B cell (primary cell): Measurements from ENCODE around the gene SCMH1. TPM values are rescaled to one million over a fixed set of nuclear protein-coding genes. Genes with fewer than 3 reads are reported as not detected.

Source experiments
- ATAC-seq: fragments of 200-7000 bp; cut with Tn5 transposase; one replicate; pipeline ENCODE4 v1.10.0; 2021; ENCODE audit warnings: low read depth, mild to moderate bottlenecking, moderate number of reproducible peaks, moderate library complexity
- CTCF ChIA-PET: fragments of 350-600 bp; sonication (Branson Sonifier 250); formaldehyde crosslinking; loops from one replicate; lab custom pipeline; 2021; ENCODE audit warnings: antibody characterized with exemption, inconsistent platforms; lab: Charles Lee
- POLR2A ChIA-PET: fragments of 350-600 bp; sonication (Branson Sonifier 250); formaldehyde crosslinking; loops from one replicate; lab custom pipeline; 2021; ENCODE audit warnings: antibody characterized with exemption; lab: Charles Lee
- DNase-seq: peaks from one replicate; pipeline ENCODE4 v3.0.0; 2013
- H2AFZ ChIP-seq: 2 replicates; pipeline ENCODE4 v1.6.1; 2012; ENCODE audit warnings: mild to moderate bottlenecking, low read depth, low read length; ENCODE audit not compliant: insufficient read depth, poor library complexity, severe bottlenecking
- H3K27ac ChIP-seq, 2 donors: 1 replicate in 1 of 2; 2 replicates in 1 of 2; pipeline ENCODE4 v1.5.1; 2012 to 2013; ENCODE audit warnings: low read length in 2 of 2, mild to moderate bottlenecking in 2 of 2, moderate library complexity in 1 of 2
- H3K27me3 ChIP-seq, 4 experiments: fragments of 200-600 bp in 1 of 4; sonication (generic) in 1 of 4; replicated peaks in 1 of 4; 1 replicate in 2 of 4; 2 replicates in 2 of 4; pipeline versions ENCODE4 v1.6.1 to v1.7.0; 2013 to 2016; ENCODE audit warnings: low read length in 3 of 4, mild to moderate bottlenecking in 2 of 4, mixed read lengths in 1 of 4, moderate library complexity in 1 of 4; ENCODE audit not compliant: insufficient read depth in 4 of 4, control insufficient read depth in 3 of 4; ENCODE audit errors: control extremely low read depth in 1 of 4
- H3K36me3 ChIP-seq, 2 experiments: replicated peaks in 1 of 2; 1 replicate in 1 of 2; 2 replicates in 1 of 2; pipeline versions ENCODE4 v1.6.1 to v1.7.1; 2013; ENCODE audit warnings: low read length in 1 of 2; ENCODE audit not compliant: insufficient read depth in 2 of 2, control insufficient read depth in 1 of 2; ENCODE audit errors: control extremely low read depth in 1 of 2, extremely low read depth in 1 of 2
- H3K4me1 ChIP-seq, 2 donors: fragments of 200-600 bp in 1 of 2; sonication (generic) in 1 of 2; 1 replicate in 1 of 2; 2 replicates in 1 of 2; pipeline versions ENCODE4 v1.5.1 to v1.6.1; 2013 to 2017; ENCODE audit warnings: low read length in 2 of 2; ENCODE audit not compliant: control insufficient read depth in 2 of 2, insufficient read depth in 2 of 2
- H3K4me2 ChIP-seq: replicated peaks from 2 replicates; pipeline ENCODE3; 2012; ENCODE audit warnings: mild to moderate bottlenecking, low read depth, low read length; ENCODE audit not compliant: poor library complexity, severe bottlenecking
- H3K4me3 ChIP-seq, 5 experiments: fragments of 200-600 bp in 1 of 5; sonication (generic) in 1 of 5; 1 replicate in 3 of 5; 2 replicates in 2 of 5; pipeline versions ENCODE4 v1.5.1 to v1.7.0; 2011 to 2016; ENCODE audit warnings: low read length in 4 of 5, mild to moderate bottlenecking in 4 of 5, low read depth in 2 of 5, control low read depth in 1 of 5, moderate library complexity in 1 of 5; ENCODE audit not compliant: insufficient read depth in 1 of 5; ENCODE audit errors: control extremely low read depth in 1 of 5, extremely low read depth in 1 of 5
- H3K79me2 ChIP-seq: fragments of 200-600 bp; sonication (generic); one replicate; pipeline ENCODE4 v1.6.0; 2016; ENCODE audit warnings: low read length; ENCODE audit not compliant: control insufficient read depth, insufficient read depth
- H3K9ac ChIP-seq: fragments of 200-600 bp; sonication (generic); 2 replicates; pipeline ENCODE4 v1.6.1; 2017; ENCODE audit warnings: mild to moderate bottlenecking, low read length, moderate library complexity
- H3K9me3 ChIP-seq, 3 donors: one replicate each; pipeline versions ENCODE4 v1.6.1 to v1.7.1; 2013; ENCODE audit warnings: low read length in 2 of 3; ENCODE audit not compliant: control insufficient read depth in 2 of 3, insufficient read depth in 1 of 3; ENCODE audit errors: control extremely low read depth in 1 of 3
- H4K20me1 ChIP-seq: 2 replicates; pipeline ENCODE4 v1.6.0; 2012; ENCODE audit warnings: mild to moderate bottlenecking, low read length; ENCODE audit not compliant: insufficient read depth, control insufficient read depth, poor library complexity, severe bottlenecking
- H3K27ac Mint-ChIP-seq: one replicate; pipeline ENCODE4 v1.8.0; 2021; ENCODE audit warnings: mixed read lengths
- H3K27me3 Mint-ChIP-seq: one replicate; pipeline ENCODE4 v1.8.0; 2021; ENCODE audit warnings: mixed read lengths
- H3K4me1 Mint-ChIP-seq: one replicate; pipeline ENCODE4 v1.8.0; 2021; ENCODE audit warnings: mixed read lengths
- H3K4me3 Mint-ChIP-seq: one replicate; pipeline ENCODE4 v1.8.0; 2021; ENCODE audit warnings: mixed read lengths
- H3K9me3 Mint-ChIP-seq: one replicate; pipeline ENCODE4 v1.8.0; 2022; ENCODE audit warnings: mixed read lengths; ENCODE audit not compliant: insufficient read depth
- EZH2 ChIP-seq: IDR thresholded peaks from 2 replicates; pipeline ENCODE4 v1.6.1; 2012; ENCODE audit warnings: borderline replicate concordance, low read depth, mild to moderate bottlenecking, moderate library complexity, low read length; ENCODE audit not compliant: insufficient read depth, poor library complexity, severe bottlenecking
- WGBS: methylation state at CpG from one replicate; pipeline ENCODE4 v1.1.5; 2013; ENCODE audit warnings: missing lambda C conversion rate; ENCODE audit not compliant: insufficient coverage; 5-methylcytosine and 5-hydroxymethylcytosine counted together
- intact Hi-C: fragments of 100-400 bp; cut with micrococcal nuclease; formaldehyde crosslinking; loops from one replicate; pipeline ENCODE4 v1.10.0; 2022
- polyA plus RNA-seq: library from polyadenylated mRNA; depleted of rRNA; stranded (reverse); fragments of >200 nt; gene quantifications from 2 replicates; pipeline ENCODE4 v1.2.3, GENCODE V29; 2012
- total RNA-seq, 2 donors: library from RNA; stranded (reverse); fragments of 120-200 nt in 1 of 2; gene quantifications; 1 replicate in 1 of 2; 2 replicates in 1 of 2; pipeline versions ENCODE4 v1.2.3 to v1.2.4, GENCODE V29; 2013 to 2022
- TF ChIP-seq, protein P1 (sequence below): fragments of 200-600 bp; IDR thresholded peaks from one replicate; pipeline ENCODE4 v1.8.0; 2022; ENCODE audit warnings: antibody characterized with exemption, mild to moderate bottlenecking

SCMH1 gene
- total and polyA plus RNA-seq, 2 donors (not counting 1 experiment from before 2014, with no cell fraction given) = 29.4 to 33.3 TPM

DNA sequence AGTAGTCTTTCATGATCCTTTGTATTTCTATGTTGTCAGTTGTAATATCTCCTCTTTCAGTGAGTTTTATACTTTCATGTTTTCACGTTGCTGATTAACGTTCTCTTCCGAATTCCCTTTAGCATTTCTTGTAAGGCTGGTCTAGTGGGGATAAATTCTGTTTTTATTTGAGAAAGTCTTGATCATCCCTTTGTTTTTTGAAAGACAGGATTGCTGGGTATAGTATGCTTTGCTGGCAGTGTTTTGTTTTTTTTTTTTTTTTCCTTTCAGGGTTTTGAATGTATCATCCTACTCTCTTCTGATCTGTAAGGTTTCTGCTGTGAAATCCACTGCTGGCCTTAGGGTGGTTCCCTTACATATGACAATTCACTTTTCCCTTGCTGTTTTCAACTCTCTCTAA is 74.4 kb downstream of the SCMH1 start:
- no peak for TF ChIP-seq EZH2
- TF ChIP-seq, protein P1, sequence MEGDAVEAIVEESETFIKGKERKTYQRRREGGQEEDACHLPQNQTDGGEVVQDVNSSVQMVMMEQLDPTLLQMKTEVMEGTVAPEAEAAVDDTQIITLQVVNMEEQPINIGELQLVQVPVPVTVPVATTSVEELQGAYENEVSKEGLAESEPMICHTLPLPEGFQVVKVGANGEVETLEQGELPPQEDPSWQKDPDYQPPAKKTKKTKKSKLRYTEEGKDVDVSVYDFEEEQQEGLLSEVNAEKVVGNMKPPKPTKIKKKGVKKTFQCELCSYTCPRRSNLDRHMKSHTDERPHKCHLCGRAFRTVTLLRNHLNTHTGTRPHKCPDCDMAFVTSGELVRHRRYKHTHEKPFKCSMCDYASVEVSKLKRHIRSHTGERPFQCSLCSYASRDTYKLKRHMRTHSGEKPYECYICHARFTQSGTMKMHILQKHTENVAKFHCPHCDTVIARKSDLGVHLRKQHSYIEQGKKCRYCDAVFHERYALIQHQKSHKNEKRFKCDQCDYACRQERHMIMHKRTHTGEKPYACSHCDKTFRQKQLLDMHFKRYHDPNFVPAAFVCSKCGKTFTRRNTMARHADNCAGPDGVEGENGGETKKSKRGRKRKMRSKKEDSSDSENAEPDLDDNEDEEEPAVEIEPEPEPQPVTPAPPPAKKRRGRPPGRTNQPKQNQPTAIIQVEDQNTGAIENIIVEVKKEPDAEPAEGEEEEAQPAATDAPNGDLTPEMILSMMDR = no peak
- 92% methylated on average over 2 of the region's 3 CpGs for WGBS

GRCh38 chr1:41164727-41165126 is 77.4 kb downstream of the SCMH1 start:
- Mint-ChIP-seq H3K27ac (no peak overlapping the region), H3K9me3 (peaks cover 2% of the 10 kb centered on the region), H3K27me3 (no peaks in the 10 kb centered on the region), H3K4me1 (no peaks in the 10 kb centered on the region), H3K4me3 (no peak overlapping the region)
- WGBS = no CpG with 5 or more reads among the region's 2 CpGs
- DNase-seq (no peak), ATAC-seq (no peak)
- H4K20me1 ChIP-seq = no peaks in the 10 kb centered on the region
- H3K9ac ChIP-seq = no peak overlapping the region
- H3K27ac ChIP-seq = no peak overlapping the region
- H3K4me3 ChIP-seq = no peak overlapping the region
- peaks cover 0 to 14% (median 1%) of the 10 kb centered on the region in 3 donors for H3K9me3 ChIP-seq
- H3K4me1 ChIP-seq = no peaks in the 10 kb centered on the region
- H3K4me2 ChIP-seq = no peak overlapping the region
- H3K79me2 ChIP-seq = no peaks in the 10 kb centered on the region
- H3K36me3 ChIP-seq = peaks cover 0 to 2% of the 10 kb centered on the region in 2 experiments
- intact Hi-C loops = no loop called here
- no peaks in the 10 kb centered on the region for H3K27me3 ChIP-seq
- H2AFZ ChIP-seq = no peak overlapping the region
- CTCF ChIA-PET = no interaction called here
- POLR2A ChIA-PET = no interaction called here
- TF ChIP-seq, protein P1 = no peak
- TF ChIP-seq EZH2 = no peak

More for the DNA sequence above, 74.4 kb downstream of the SCMH1 start:
- H3K27me3 ChIP-seq = no peaks in the 10 kb centered on the region
- Mint-ChIP-seq H3K27ac (no peak overlapping the region), H3K9me3 (peaks cover 5% of the 10 kb centered on the region), H3K4me1 (peaks cover 23% of the 10 kb centered on the region), H3K27me3 (no peaks in the 10 kb centered on the region), H3K4me3 (no peak overlapping the region)
- H3K36me3 ChIP-seq = peaks cover 0 to 3% of the 10 kb centered on the region in 2 experiments
- H3K4me3 ChIP-seq = no peak overlapping the region
- intact Hi-C loops = no loop called here
- H3K27ac ChIP-seq = no peak overlapping the region
- ChIA-PET CTCF (no interaction called here), POLR2A (no interaction called here)
- peaks cover 3 to 14% (median 4%) of the 10 kb centered on the region in 3 donors for H3K9me3 ChIP-seq
- no peaks in the 10 kb centered on the region for H4K20me1 ChIP-seq
- H3K9ac ChIP-seq = no peak overlapping the region
- no peak overlapping the region for H2AFZ ChIP-seq
- peaks cover 7% of the 10 kb centered on the region for H3K79me2 ChIP-seq
- no peak overlapping the region for H3K4me2 ChIP-seq
- no peak for ATAC-seq
- peaks cover 20 to 27% of the 10 kb centered on the region in 2 donors for H3K4me1 ChIP-seq
- no peak for DNase-seq
